Skeletal muscle tissue (tissue), 4 donors: Measurements from ENCODE around the gene GPX1. TPM values are rescaled to one million over a fixed set of nuclear protein-coding genes. Genes with fewer than 3 reads are reported as not detected.
"Not testable (repeated sequence)": the region's sequence is repeated elsewhere in the genome, so short reads cannot be mapped to it uniquely, and the experiment has no call there.

ENCODE experiments used
- H3K27ac ChIP-seq: one replicate; pipeline ENCODE4 v1.7.0; 2013; ENCODE audit warnings: mild to moderate bottlenecking, low read depth, low read length, inconsistent platforms
- H3K27me3 ChIP-seq, 3 donors: one replicate each; pipeline ENCODE4 v1.7.0; 2013; ENCODE audit warnings: low read length in 3 of 3; ENCODE audit not compliant: control insufficient read depth in 3 of 3, insufficient read depth in 3 of 3
- H3K36me3 ChIP-seq, 3 donors: one replicate each; pipeline ENCODE4 v1.7.0; 2013; ENCODE audit warnings: low read length in 3 of 3; ENCODE audit not compliant: control insufficient read depth in 3 of 3, insufficient read depth in 3 of 3
- H3K4me1 ChIP-seq, 3 donors: one replicate each; pipeline ENCODE4 v1.7.0; 2013; ENCODE audit warnings: low read length in 3 of 3, mild to moderate bottlenecking in 3 of 3; ENCODE audit not compliant: control insufficient read depth in 3 of 3, insufficient read depth in 3 of 3
- H3K4me3 ChIP-seq, 3 donors: one replicate each; pipeline ENCODE4 v1.7.0; 2013; ENCODE audit warnings: low read length in 3 of 3
- H3K9ac ChIP-seq, 3 donors: one replicate each; pipeline ENCODE4 v1.7.0; 2013; ENCODE audit warnings: low read length in 3 of 3, mild to moderate bottlenecking in 3 of 3, moderate library complexity in 2 of 3, low read depth in 1 of 3
- H3K9me3 ChIP-seq, 3 donors: one replicate each; pipeline ENCODE4 v1.7.0; 2013; ENCODE audit warnings: low read length in 3 of 3; ENCODE audit not compliant: control insufficient read depth in 3 of 3
- total RNA-seq: library from RNA; depleted of rRNA; stranded (reverse); fragments of >200 nt; gene quantifications from one replicate; pipeline ENCODE4 v1.2.3, GENCODE V29; 2014
- donor health status: Osteomylitis.

Gene GPX1
- total RNA-seq, 1 donor from 2014 or later, result 89.2 TPM

- not testable (repeated sequence) for H3K27ac ChIP-seq, H3K27me3 ChIP-seq, H3K4me1 ChIP-seq
Measured at GRCh38 chr3:49348361-49348760, 9.8 kb downstream of the GPX1 start.

GRCh38 chr3:49346797-49347251, 11.3 kb downstream of the GPX1 start:
- Histone ChIP-seq H3K27me3 (no peaks in the 10 kb centered on the region), H3K27ac (peak overlapping the region; percentile 69), H3K9ac (no peak overlapping the region), H3K36me3 (no peaks in the 10 kb centered on the region), H3K4me1 (peaks cover 0 to 5% (median 3%) of the 10 kb centered on the region in 3 donors), H3K9me3 (no peaks in the 10 kb centered on the region), H3K4me3 (no peak overlapping the region)

More at GRCh38 chr3:49348361-49348760, 9.8 kb downstream of the GPX1 start:
- H3K36me3 ChIP-seq, H3K9ac ChIP-seq, H3K4me3 ChIP-seq, H3K9me3 ChIP-seq: not testable (repeated sequence)

- no peaks in the 10 kb centered on the region for H3K36me3 ChIP-seq
- H3K9ac ChIP-seq, result no peak overlapping the region
- H3K9me3 ChIP-seq, result no peaks in the 10 kb centered on the region
- peak overlapping the region; percentile 44 for H3K27ac ChIP-seq
- peaks cover 6 to 23% (median 12%) of the 10 kb centered on the region in 3 donors for H3K4me1 ChIP-seq
- H3K4me3 ChIP-seq, result no peak overlapping the region
- H3K27me3 ChIP-seq, result no peaks in the 10 kb centered on the region
Measured at GRCh38 chr3:49343163-49343562, 15.0 kb downstream of the GPX1 start.

DNA sequence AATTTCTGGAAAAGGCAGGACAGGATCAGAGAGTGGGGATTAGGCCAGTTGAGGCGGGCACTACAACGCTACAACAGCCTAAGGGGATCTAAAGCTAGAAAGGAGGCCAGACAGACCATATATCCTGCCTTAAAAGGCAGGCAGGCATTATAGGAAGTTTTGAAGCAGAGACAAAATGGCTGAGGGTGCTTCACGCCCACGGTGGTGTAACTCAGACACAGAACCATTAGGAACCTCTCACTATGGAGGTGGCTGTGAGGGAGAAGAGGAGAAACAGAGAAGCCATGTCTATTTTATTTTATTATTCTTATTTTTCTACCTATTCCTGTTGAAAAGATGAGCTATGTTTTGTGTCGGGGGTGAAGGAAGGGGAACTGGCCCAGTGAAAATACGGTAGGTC, 16.2 kb downstream of the GPX1 start:
- no peak overlapping the region for H3K9ac ChIP-seq
- H3K36me3 ChIP-seq, result no peaks in the 10 kb centered on the region
- no peak overlapping the region for H3K4me3 ChIP-seq
- no peaks in the 10 kb centered on the region for H3K9me3 ChIP-seq
- H3K4me1 ChIP-seq, result peaks cover 6 to 23% (median 12%) of the 10 kb centered on the region in 3 donors
- peak overlapping the region; percentile 54 for H3K27ac ChIP-seq
- no peaks in the 10 kb centered on the region for H3K27me3 ChIP-seq

DNA sequence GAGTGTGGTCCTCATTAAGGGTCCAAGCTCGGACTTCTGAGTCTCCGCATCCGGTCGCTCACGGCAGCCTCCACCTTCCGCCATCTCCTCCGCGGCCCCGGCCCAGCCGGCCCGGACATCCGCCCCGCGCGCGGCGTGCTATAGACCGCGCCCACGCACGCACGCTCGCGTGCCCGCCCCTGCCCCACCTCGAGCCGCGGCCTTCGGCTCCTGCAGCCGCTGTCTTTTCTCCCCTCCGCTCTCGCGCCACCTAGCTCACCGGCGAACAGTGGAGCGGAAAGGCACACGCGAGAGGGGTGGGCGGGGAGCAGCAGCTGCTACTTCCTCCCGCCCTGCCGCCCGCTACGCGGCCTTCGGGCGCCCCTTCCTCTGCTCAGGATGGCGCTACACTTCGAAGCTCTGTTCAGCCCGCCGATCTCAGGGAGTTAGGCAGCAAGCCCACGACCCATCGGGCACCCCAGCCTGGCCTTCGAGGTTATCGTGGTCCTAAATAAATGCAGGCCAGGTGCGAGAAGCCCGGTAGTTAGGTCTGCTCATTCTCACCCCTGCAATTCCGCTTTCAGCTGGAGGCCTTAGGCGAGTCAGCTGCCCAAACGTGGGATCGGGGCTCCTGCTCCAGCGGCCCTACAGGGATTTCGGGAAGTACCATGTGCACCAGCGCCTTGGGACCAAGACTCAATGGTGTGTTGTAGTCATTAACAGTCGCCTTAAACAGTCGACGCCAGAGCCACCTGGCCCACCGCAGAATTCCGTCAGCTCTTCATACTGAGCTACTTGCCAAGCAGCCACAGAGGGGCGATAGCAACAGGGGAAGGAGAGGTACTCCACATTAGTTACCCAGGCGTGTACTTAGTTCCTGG, 18.0 kb downstream of the GPX1 start, which contains the start of gene USP4:
Gene USP4, minus strand, starts transcription at position 113 of the 860 bp plus-strand sequence. Its CDS starts 29 bp downstream, at position 84.
- H3K4me3 ChIP-seq, result peak within 1 kb of the TSS; percentile 83 to 91 (median 84)
- H3K9me3 ChIP-seq, result no peaks in the 10 kb centered on the region
- peaks cover 1 to 9% (median 4%) of the 10 kb centered on the region in 3 donors for H3K36me3 ChIP-seq
- H3K4me1 ChIP-seq, result peaks cover 6 to 23% (median 12%) of the 10 kb centered on the region in 3 donors
- H3K9ac ChIP-seq, result peak within 1 kb of the TSS; percentile 73 to 89 (median 84)
- no peaks in the 10 kb centered on the region for H3K27me3 ChIP-seq
- peak within 1 kb of the TSS; percentile 86 for H3K27ac ChIP-seq

- Histone ChIP-seq H3K9me3 (no peaks in the 10 kb centered on the region), H3K4me3 (peak overlapping the region; percentile 83 to 91 (median 84)), H3K4me1 (peaks cover 6 to 25% (median 12%) of the 10 kb centered on the region in 3 donors), H3K27ac (peak overlapping the region; percentile 86), H3K9ac (peak overlapping the region; percentile 73 to 89 (median 84)), H3K36me3 (peaks cover 7 to 15% (median 7%) of the 10 kb centered on the region in 3 donors), H3K27me3 (no peaks in the 10 kb centered on the region)
Measured at GRCh38 chr3:49339581-49339940, 18.6 kb downstream of the GPX1 start.

GRCh38 chr3:49333916-49334633, 24.1 kb downstream of the GPX1 start:
- H3K9ac ChIP-seq, result no peak overlapping the region
- H3K4me3 ChIP-seq, result no peak overlapping the region
- no peaks in the 10 kb centered on the region for H3K9me3 ChIP-seq
- H3K27ac ChIP-seq, result peak overlapping the region; percentile 25
- peaks cover 17 to 38% (median 23%) of the 10 kb centered on the region in 3 donors for H3K36me3 ChIP-seq
- peaks cover 0 to 19% (median 6%) of the 10 kb centered on the region in 3 donors for H3K4me1 ChIP-seq
- no peaks in the 10 kb centered on the region for H3K27me3 ChIP-seq

- H3K36me3 ChIP-seq, result peaks cover 17 to 38% (median 23%) of the 10 kb centered on the region in 3 donors
- no peak overlapping the region for H3K27ac ChIP-seq
- H3K9me3 ChIP-seq, result no peaks in the 10 kb centered on the region
Measured at GRCh38 chr3:49333091-49333490, 25.1 kb downstream of the GPX1 start.

DNA sequence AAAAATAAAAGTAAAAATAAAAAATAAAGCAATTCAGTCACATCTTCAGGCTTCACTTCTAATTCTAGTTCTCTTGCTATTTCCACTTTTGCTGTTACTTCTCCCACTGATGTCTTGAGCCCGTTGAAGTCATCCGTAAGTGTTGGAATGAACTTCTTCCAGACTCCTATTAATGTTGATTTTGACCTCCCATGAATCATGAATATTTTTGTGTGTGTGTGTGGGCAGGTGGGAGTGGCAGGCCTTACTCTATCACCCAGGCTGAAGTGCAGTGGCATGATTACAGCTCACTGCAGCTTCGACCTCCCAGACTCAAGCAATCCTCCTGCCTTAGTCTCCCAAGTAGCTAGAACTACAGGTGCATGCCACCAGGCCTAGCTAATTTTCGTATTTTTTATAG, 29.0 kb downstream of the GPX1 start:
- Histone ChIP-seq H3K4me3 (no peak overlapping the region), H3K9ac (no peak overlapping the region), H3K4me1 (peaks cover 0 to 7% (median 1%) of the 10 kb centered on the region in 3 donors), H3K27ac (no peak overlapping the region), H3K36me3 (peaks cover 36 to 49% (median 46%) of the 10 kb centered on the region in 3 donors), H3K27me3 (no peaks in the 10 kb centered on the region), H3K9me3 (no peaks in the 10 kb centered on the region)

More at GRCh38 chr3:49333091-49333490, 25.1 kb downstream of the GPX1 start:
- H3K4me3 ChIP-seq, result no peak overlapping the region
- H3K9ac ChIP-seq, result no peak overlapping the region
- peaks cover 0 to 13% (median 4%) of the 10 kb centered on the region in 3 donors for H3K4me1 ChIP-seq
- no peaks in the 10 kb centered on the region for H3K27me3 ChIP-seq
